ENCODE measurements around the gene CACNA1H.

CACNA1H gene

DNA sequence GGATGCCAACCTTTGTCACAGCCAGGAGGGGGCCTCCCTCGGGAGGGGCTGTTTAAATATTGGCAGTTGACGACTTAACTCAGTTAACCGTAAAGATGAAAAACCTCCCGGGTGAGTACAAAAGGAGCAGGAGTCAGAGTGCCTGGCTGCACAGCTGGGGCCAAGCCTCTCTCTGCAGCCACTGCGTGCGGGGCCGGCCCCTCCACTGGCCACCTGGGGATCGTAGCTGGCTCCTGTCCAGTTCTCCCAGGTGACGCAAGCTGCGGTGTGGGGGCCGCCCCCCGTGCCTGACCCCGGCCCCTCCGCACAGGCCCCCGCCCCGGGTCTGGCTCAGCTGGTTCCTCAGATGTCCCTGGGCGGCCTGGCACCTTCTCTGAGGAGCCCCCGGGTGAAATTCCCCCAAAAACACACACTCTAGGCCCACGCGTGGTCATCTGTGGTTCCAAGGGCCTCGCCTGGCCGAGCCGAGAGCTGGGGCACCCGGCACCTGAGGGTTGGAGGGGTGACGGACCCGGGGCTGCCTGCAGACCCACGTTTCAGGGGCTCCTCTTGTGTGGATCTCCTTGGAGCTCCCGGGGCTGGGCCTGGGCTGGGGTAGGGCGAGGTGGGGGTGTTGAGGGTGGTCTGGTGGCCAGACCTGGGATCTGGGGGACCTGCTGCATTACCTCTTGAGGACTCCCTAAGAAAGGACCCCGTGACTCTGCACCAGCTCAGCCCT lies 7.4 kb upstream of the CACNA1H start:
- Histone ChIP-seq H4K8ac (ENCODE audit: low read length) (no peak overlapping the region), H3K23ac (ENCODE audit: low read length in 2 of 2) (no peak overlapping the region), H2BK120ac (ENCODE audit: low read depth, low read length) (no peak overlapping the region), H3K27me3 (ENCODE audit: control insufficient read depth in 1 of 2, insufficient read depth in 1 of 2, low read length in 2 of 2) (peaks cover 57 to 75% of the 10 kb centered on the region in 2 experiments), H3K36me3 (ENCODE audit: control insufficient read depth in 1 of 2, insufficient read depth in 2 of 2, low read depth in 1 of 2, low read length in 2 of 2) (no peaks in the 10 kb centered on the region), H2AK5ac (ENCODE audit: low read length, severe bottlenecking) (no peak overlapping the region), H2BK5ac (ENCODE audit: low read depth, low read length, poor library complexity, severe bottlenecking) (no peak overlapping the region), H3K14ac (ENCODE audit: low read length in 2 of 2) (no peak overlapping the region), H3K27ac (ENCODE audit: low read length, poor library complexity, severe bottlenecking) (no peak overlapping the region), H3K4me1 (ENCODE audit: control insufficient read depth, insufficient read depth, low read depth, low read length) (peaks cover 23% of the 10 kb centered on the region), H3K9me3 (ENCODE audit: control insufficient read depth, low read length) (peaks cover 3% of the 10 kb centered on the region), H2AFZ (ENCODE audit: low read depth, low read length) (no peak overlapping the region), H3K79me1 (replicated peaks; ENCODE audit: low read length, poor library complexity, severe bottlenecking) (no peaks in the 10 kb centered on the region), H3K18ac (ENCODE audit: low read depth in 1 of 2, low read length in 2 of 2) (no peak overlapping the region), H2BK15ac (ENCODE audit: low read depth, poor library complexity, severe bottlenecking) (no peak overlapping the region), H2BK12ac (ENCODE audit: low read length in 2 of 2) (no peak overlapping the region), H3K4me2 (ENCODE audit: low read length, poor library complexity, severe bottlenecking) (peak overlapping the region; percentile 45), H4K91ac (ENCODE audit: low read length) (no peak overlapping the region), H3K4me3 (ENCODE audit: insufficient read depth in 1 of 2, low read depth in 1 of 2, low read length in 2 of 2) (peak overlapping the region in 1 of 2 experiments; percentile 18), H3K4ac (ENCODE audit: low read depth in 1 of 2, low read length in 2 of 2) (no peak overlapping the region), H3K9ac (ENCODE audit: low read length) (no peak overlapping the region)
- WGBS: 73% methylated on average over 26 of the region's 30 CpGs
- no peak for DNase-seq

GRCh38 chr16:1146409-1146808 lies 6.5 kb upstream of the CACNA1H start:
- H3K79me1 ChIP-seq (replicated peaks; ENCODE audit: low read length, poor library complexity, severe bottlenecking): no peaks in the 10 kb centered on the region
- no peak overlapping the region for H2BK5ac ChIP-seq (ENCODE audit: low read depth, low read length, poor library complexity, severe bottlenecking)
- no peak overlapping the region for H3K4me3 ChIP-seq (ENCODE audit: insufficient read depth in 1 of 2, low read depth in 1 of 2, low read length in 2 of 2)
- H3K27ac ChIP-seq (ENCODE audit: low read length, poor library complexity, severe bottlenecking): no peak overlapping the region
- H4K8ac ChIP-seq (ENCODE audit: low read length): no peak overlapping the region
- no peak overlapping the region for H3K9ac ChIP-seq (ENCODE audit: low read length)
- H2BK12ac ChIP-seq (ENCODE audit: low read length in 2 of 2): no peak overlapping the region
- H3K36me3 ChIP-seq (ENCODE audit: control insufficient read depth in 1 of 2, insufficient read depth in 2 of 2, low read depth in 1 of 2, low read length in 2 of 2): no peaks in the 10 kb centered on the region
- no peak overlapping the region for H2AFZ ChIP-seq (ENCODE audit: low read depth, low read length)
- H3K23ac ChIP-seq (ENCODE audit: low read length in 2 of 2): no peak overlapping the region
- H2AK5ac ChIP-seq (ENCODE audit: low read length, severe bottlenecking): no peak overlapping the region
- H3K14ac ChIP-seq (ENCODE audit: low read length in 2 of 2): no peak overlapping the region
- no peak overlapping the region for H3K18ac ChIP-seq (ENCODE audit: low read depth in 1 of 2, low read length in 2 of 2)
- H4K91ac ChIP-seq (ENCODE audit: low read length): no peak overlapping the region
- no peak overlapping the region for H3K4ac ChIP-seq (ENCODE audit: low read depth in 1 of 2, low read length in 2 of 2)
- peaks cover 26% of the 10 kb centered on the region for H3K4me1 ChIP-seq (ENCODE audit: control insufficient read depth, insufficient read depth, low read depth, low read length)
- peaks cover 3% of the 10 kb centered on the region for H3K9me3 ChIP-seq (ENCODE audit: control insufficient read depth, low read length)
- H2BK120ac ChIP-seq (ENCODE audit: low read depth, low read length): no peak overlapping the region
- no peak overlapping the region for H2BK15ac ChIP-seq (ENCODE audit: low read depth, poor library complexity, severe bottlenecking)
- DNase-seq: no peak
- 88% methylated on average over 16 of the region's 16 CpGs for WGBS
- peaks cover 60 to 77% of the 10 kb centered on the region in 2 experiments for H3K27me3 ChIP-seq (ENCODE audit: control insufficient read depth in 1 of 2, insufficient read depth in 1 of 2, low read length in 2 of 2)
- no peak overlapping the region for H3K4me2 ChIP-seq (ENCODE audit: low read length, poor library complexity, severe bottlenecking)

DNA sequence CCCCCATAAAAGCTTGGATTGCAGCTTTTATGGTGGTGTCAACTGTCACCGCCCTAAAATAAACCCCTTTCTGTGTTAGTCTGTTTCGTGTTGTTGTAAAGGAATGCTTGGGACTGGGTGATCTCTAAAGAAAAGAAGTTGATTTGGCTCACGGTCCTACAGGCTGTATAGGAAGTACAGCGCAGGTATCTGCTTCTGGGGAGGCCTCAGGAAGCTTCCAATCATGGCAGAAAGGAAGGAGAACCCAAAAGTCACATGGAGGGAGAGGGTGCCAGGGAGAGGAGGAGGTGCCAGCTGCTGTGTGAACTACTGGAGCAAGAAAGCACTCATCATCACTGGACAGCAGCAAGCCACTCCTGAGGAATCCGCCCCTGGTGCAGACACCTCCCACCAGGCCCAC lies 5.9 kb upstream of the CACNA1H start:
- H2BK15ac ChIP-seq (ENCODE audit: low read depth, poor library complexity, severe bottlenecking): no peak overlapping the region
- H3K9me3 ChIP-seq (ENCODE audit: control insufficient read depth, low read length): peaks cover 3% of the 10 kb centered on the region
- no peak overlapping the region for H3K9ac ChIP-seq (ENCODE audit: low read length)
- no peak overlapping the region for H3K27ac ChIP-seq (ENCODE audit: low read length, poor library complexity, severe bottlenecking)
- H3K14ac ChIP-seq (ENCODE audit: low read length in 2 of 2): no peak overlapping the region
- no peak overlapping the region for H3K23ac ChIP-seq (ENCODE audit: low read length in 2 of 2)
- no peak overlapping the region for H2AFZ ChIP-seq (ENCODE audit: low read depth, low read length)
- no peak overlapping the region for H3K4ac ChIP-seq (ENCODE audit: low read depth in 1 of 2, low read length in 2 of 2)
- H3K27me3 ChIP-seq (ENCODE audit: control insufficient read depth in 1 of 2, insufficient read depth in 1 of 2, low read length in 2 of 2): peaks cover 64 to 80% of the 10 kb centered on the region in 2 experiments
- H3K36me3 ChIP-seq (ENCODE audit: control insufficient read depth in 1 of 2, insufficient read depth in 2 of 2, low read depth in 1 of 2, low read length in 2 of 2): no peaks in the 10 kb centered on the region
- H4K8ac ChIP-seq (ENCODE audit: low read length): no peak overlapping the region
- no peaks in the 10 kb centered on the region for H3K79me1 ChIP-seq (replicated peaks; ENCODE audit: low read length, poor library complexity, severe bottlenecking)
- peaks cover 26% of the 10 kb centered on the region for H3K4me1 ChIP-seq (ENCODE audit: control insufficient read depth, insufficient read depth, low read depth, low read length)
- no peak for DNase-seq
- no peak overlapping the region for H3K4me3 ChIP-seq (ENCODE audit: insufficient read depth in 1 of 2, low read depth in 1 of 2, low read length in 2 of 2)
- H2BK12ac ChIP-seq (ENCODE audit: low read length in 2 of 2): no peak overlapping the region
- no peak overlapping the region for H2AK5ac ChIP-seq (ENCODE audit: low read length, severe bottlenecking)
- no peak overlapping the region for H2BK120ac ChIP-seq (ENCODE audit: low read depth, low read length)
- H4K91ac ChIP-seq (ENCODE audit: low read length): no peak overlapping the region
- no peak overlapping the region for H3K4me2 ChIP-seq (ENCODE audit: low read length, poor library complexity, severe bottlenecking)
- WGBS: 82% methylated on average over 5 of the region's 5 CpGs
- no peak overlapping the region for H2BK5ac ChIP-seq (ENCODE audit: low read depth, low read length, poor library complexity, severe bottlenecking)
- H3K18ac ChIP-seq (ENCODE audit: low read depth in 1 of 2, low read length in 2 of 2): no peak overlapping the region

DNA sequence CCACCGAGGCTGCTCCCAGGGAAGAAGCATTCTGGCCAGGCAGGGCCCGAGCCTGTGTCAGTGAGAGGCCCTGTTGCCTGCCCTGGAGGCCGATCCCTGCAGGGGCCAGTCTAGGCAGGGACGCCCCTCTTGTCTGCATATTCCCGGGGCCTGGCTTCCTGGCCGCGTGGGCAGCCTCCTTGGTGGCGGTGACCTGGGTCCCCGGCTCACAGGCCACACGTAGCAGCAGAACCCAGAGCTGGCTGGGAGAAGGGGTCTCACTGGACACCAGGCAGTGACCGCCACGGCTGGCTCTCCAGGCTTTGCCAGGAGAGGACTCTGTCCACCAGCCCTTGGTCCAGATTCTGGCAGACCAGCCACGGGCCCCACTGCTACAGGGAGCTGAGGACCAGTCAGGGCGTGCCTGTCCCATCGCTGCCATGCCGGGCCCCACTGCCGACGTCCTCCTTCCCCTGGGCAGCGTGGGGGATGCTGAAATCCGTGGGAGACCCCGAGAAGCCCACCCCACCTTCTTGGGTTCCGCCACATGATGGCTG lies 3.7 kb upstream of the CACNA1H start:
- no peaks in the 10 kb centered on the region for H3K79me1 ChIP-seq (replicated peaks; ENCODE audit: low read length, poor library complexity, severe bottlenecking)
- no peak overlapping the region for H3K14ac ChIP-seq (ENCODE audit: low read length in 2 of 2)
- H2AFZ ChIP-seq (ENCODE audit: low read depth, low read length): no peak overlapping the region
- H2BK15ac ChIP-seq (ENCODE audit: low read depth, poor library complexity, severe bottlenecking): no peak overlapping the region
- H2BK120ac ChIP-seq (ENCODE audit: low read depth, low read length): no peak overlapping the region
- H3K4ac ChIP-seq (ENCODE audit: low read depth in 1 of 2, low read length in 2 of 2): no peak overlapping the region
- peak overlapping the region in 1 of 2 experiments; percentile 8 for H3K4me3 ChIP-seq (ENCODE audit: insufficient read depth in 1 of 2, low read depth in 1 of 2, low read length in 2 of 2)
- H2AK5ac ChIP-seq (ENCODE audit: low read length, severe bottlenecking): no peak overlapping the region
- no peak overlapping the region for H4K91ac ChIP-seq (ENCODE audit: low read length)
- H3K18ac ChIP-seq (ENCODE audit: low read depth in 1 of 2, low read length in 2 of 2): no peak overlapping the region
- no peak overlapping the region for H3K23ac ChIP-seq (ENCODE audit: low read length in 2 of 2)
- H3K9ac ChIP-seq (ENCODE audit: low read length): no peak overlapping the region
- no peak overlapping the region for H2BK12ac ChIP-seq (ENCODE audit: low read length in 2 of 2)
- no peak overlapping the region for H4K8ac ChIP-seq (ENCODE audit: low read length)
- WGBS: 81% methylated on average over 22 of the region's 22 CpGs
- H3K36me3 ChIP-seq (ENCODE audit: control insufficient read depth in 1 of 2, insufficient read depth in 2 of 2, low read depth in 1 of 2, low read length in 2 of 2): peaks cover 0 to 4% of the 10 kb centered on the region in 2 experiments
- H3K4me1 ChIP-seq (ENCODE audit: control insufficient read depth, insufficient read depth, low read depth, low read length): peaks cover 34% of the 10 kb centered on the region
- no peak overlapping the region for H3K27ac ChIP-seq (ENCODE audit: low read length, poor library complexity, severe bottlenecking)
- H3K4me2 ChIP-seq (ENCODE audit: low read length, poor library complexity, severe bottlenecking): no peak overlapping the region
- DNase-seq: no peak
- no peak overlapping the region for H2BK5ac ChIP-seq (ENCODE audit: low read depth, low read length, poor library complexity, severe bottlenecking)
- peaks cover 52 to 72% of the 10 kb centered on the region in 2 experiments for H3K27me3 ChIP-seq (ENCODE audit: control insufficient read depth in 1 of 2, insufficient read depth in 1 of 2, low read length in 2 of 2)
- H3K9me3 ChIP-seq (ENCODE audit: control insufficient read depth, low read length): peaks cover 3% of the 10 kb centered on the region
